ENCODE results near the gene JMY. TPM values are rescaled to one million over a fixed set of nuclear protein-coding genes. Genes with fewer than 3 reads are reported as not detected.

JMY gene
- total and polyA plus RNA-seq, 2 experiments from 2014 or later: 2.0 to 11.7 TPM

DNA sequence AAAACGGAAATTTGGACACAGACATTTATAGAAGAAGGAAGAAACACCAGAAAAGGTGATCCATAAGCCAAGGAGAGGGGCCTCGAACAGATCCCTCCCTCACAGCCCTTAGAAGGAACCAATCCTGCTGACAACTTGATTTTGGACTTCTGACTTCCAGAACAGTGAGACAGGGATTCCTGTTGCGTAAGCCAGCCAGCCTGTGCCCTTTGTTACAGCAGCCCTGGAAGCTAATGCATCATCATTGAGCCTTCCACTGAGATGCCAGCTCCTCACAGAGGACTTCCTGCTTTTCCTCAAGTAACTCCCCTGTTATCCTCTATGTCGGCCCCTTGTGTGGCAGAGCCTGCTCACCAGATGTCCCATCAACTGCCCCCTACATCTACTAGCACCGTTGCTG is 94.1 kb downstream of the JMY start:
- no peaks in the 10 kb centered on the region for H4K20me1 ChIP-seq (ENCODE audit: insufficient read depth, poor library complexity, severe bottlenecking)
- no peaks in the 10 kb centered on the region for H3K4me1 ChIP-seq (ENCODE audit: insufficient read depth)
- no peaks in the 10 kb centered on the region for H3K79me2 ChIP-seq
- 81% methylated on average over 5 of the region's 5 CpGs for WGBS (ENCODE audit: low lambda C conversion rate, missing lambda C conversion rate)
- no peak overlapping the region for H3K27ac ChIP-seq
- TF ChIP-seq EZH2phosphoT487 (IDR thresholded peaks at IDR 0.05; ENCODE audit: low read depth, severe bottlenecking, unreplicated experiment) (no peak), EZH2 (IDR thresholded peaks at IDR 0.05; ENCODE audit: borderline replicate concordance) (no peak)
- TF ChIP-seq, protein P1, sequence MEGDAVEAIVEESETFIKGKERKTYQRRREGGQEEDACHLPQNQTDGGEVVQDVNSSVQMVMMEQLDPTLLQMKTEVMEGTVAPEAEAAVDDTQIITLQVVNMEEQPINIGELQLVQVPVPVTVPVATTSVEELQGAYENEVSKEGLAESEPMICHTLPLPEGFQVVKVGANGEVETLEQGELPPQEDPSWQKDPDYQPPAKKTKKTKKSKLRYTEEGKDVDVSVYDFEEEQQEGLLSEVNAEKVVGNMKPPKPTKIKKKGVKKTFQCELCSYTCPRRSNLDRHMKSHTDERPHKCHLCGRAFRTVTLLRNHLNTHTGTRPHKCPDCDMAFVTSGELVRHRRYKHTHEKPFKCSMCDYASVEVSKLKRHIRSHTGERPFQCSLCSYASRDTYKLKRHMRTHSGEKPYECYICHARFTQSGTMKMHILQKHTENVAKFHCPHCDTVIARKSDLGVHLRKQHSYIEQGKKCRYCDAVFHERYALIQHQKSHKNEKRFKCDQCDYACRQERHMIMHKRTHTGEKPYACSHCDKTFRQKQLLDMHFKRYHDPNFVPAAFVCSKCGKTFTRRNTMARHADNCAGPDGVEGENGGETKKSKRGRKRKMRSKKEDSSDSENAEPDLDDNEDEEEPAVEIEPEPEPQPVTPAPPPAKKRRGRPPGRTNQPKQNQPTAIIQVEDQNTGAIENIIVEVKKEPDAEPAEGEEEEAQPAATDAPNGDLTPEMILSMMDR (IDR thresholded peaks at IDR 0.05; ENCODE audit: poor library complexity): no peak
- H3K36me3 ChIP-seq (replicated peaks; ENCODE audit: insufficient read depth, low read depth): no peaks in the 10 kb centered on the region
- H3K4me2 ChIP-seq: no peak overlapping the region
- H3K9me3 ChIP-seq (ENCODE audit: low read depth): no peaks in the 10 kb centered on the region
- no peak for DNase-seq (ENCODE audit: low spot score)
- H3K9me2 ChIP-seq (replicated peaks; ENCODE audit: insufficient read depth): no peaks in the 10 kb centered on the region
- H3K27me3 ChIP-seq: no peaks in the 10 kb centered on the region
- H3K4me3 ChIP-seq: no peak overlapping the region
- H2AFZ ChIP-seq: no peak overlapping the region

DNA sequence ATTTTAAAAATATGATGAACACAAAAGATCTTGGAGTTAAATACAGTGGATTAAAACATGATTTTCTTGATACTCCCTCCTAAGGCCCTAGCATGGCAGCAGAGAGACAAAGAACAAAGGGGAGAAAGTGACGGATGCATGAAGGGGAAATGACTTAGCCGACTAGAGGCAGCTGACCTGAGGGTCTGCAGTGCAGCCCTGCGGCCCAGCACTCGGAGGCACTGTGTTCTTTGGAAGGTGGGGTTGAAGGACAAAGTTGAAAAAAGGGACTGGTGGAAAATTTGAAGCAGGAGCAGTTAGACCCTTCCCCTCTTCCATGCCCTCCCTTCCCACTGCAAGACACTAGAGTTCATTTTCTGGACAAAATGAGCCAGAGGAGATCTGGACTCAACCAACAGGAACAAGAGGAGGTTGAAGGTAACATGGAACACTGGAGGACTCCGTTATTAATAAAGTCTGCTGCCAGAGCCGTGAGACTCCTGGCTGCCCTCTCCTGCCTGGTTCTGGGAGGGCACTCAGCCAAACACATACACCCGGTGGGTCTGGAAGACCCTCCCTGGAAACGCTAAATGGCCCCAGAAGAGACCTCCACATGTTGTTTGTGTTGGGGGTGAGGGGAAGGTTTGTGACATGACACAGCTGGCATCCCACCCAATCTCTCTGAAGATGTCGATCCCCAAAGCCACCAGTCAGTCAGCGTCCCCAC is 98.1 kb downstream of the JMY start:
- no peaks in the 10 kb centered on the region for H3K79me2 ChIP-seq
- no peaks in the 10 kb centered on the region for H3K4me1 ChIP-seq (ENCODE audit: insufficient read depth)
- no peak for DNase-seq (ENCODE audit: low spot score)
- no peaks in the 10 kb centered on the region for H4K20me1 ChIP-seq (ENCODE audit: insufficient read depth, poor library complexity, severe bottlenecking)
- no peak overlapping the region for H3K27ac ChIP-seq
- H3K4me3 ChIP-seq: no peak overlapping the region
- no peak overlapping the region for H2AFZ ChIP-seq
- no peaks in the 10 kb centered on the region for H3K27me3 ChIP-seq
- TF ChIP-seq EZH2 (IDR thresholded peaks at IDR 0.05; ENCODE audit: borderline replicate concordance) (no peak), EZH2phosphoT487 (IDR thresholded peaks at IDR 0.05; ENCODE audit: low read depth, severe bottlenecking, unreplicated experiment) (no peak)
- TF ChIP-seq, protein P1 (IDR thresholded peaks at IDR 0.05; ENCODE audit: poor library complexity): no peak
- H3K9me2 ChIP-seq (replicated peaks; ENCODE audit: insufficient read depth): no peaks in the 10 kb centered on the region
- no peaks in the 10 kb centered on the region for H3K9me3 ChIP-seq (ENCODE audit: low read depth)
- WGBS (ENCODE audit: low lambda C conversion rate, missing lambda C conversion rate): 84% methylated on average over 10 of the region's 10 CpGs
- no peak overlapping the region for H3K4me2 ChIP-seq
- no peaks in the 10 kb centered on the region for H3K36me3 ChIP-seq (replicated peaks; ENCODE audit: insufficient read depth, low read depth)

DNA sequence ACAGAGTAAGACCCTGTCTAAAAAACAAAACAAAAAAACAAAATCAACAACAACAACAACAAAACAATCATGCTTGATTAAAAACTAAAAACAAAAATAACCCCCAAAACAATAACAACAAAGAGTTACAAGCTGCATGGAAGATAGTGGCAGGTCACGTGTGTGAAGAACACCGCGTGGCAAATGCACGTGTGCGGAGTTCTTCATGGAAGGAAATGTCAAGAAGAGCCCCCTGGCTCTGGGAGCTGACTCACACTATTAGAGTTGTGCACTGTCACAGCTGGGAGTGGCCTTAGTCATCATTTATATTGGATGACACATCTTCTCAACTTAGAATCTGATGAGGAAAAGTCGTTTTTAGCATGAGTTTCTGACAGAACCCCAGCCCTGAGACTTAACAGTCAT is 110.5 kb downstream of the JMY start:
- no peaks in the 10 kb centered on the region for H4K20me1 ChIP-seq (ENCODE audit: insufficient read depth, poor library complexity, severe bottlenecking)
- H3K9me2 ChIP-seq (replicated peaks; ENCODE audit: insufficient read depth): no peaks in the 10 kb centered on the region
- no peak overlapping the region for H3K4me2 ChIP-seq
- no peaks in the 10 kb centered on the region for H3K79me2 ChIP-seq
- H3K27me3 ChIP-seq: no peaks in the 10 kb centered on the region
- H3K9me3 ChIP-seq (ENCODE audit: low read depth): no peaks in the 10 kb centered on the region
- H3K27ac ChIP-seq: no peak overlapping the region
- no peaks in the 10 kb centered on the region for H3K36me3 ChIP-seq (replicated peaks; ENCODE audit: insufficient read depth, low read depth)
- H3K4me3 ChIP-seq: no peak overlapping the region
- no peak overlapping the region for H2AFZ ChIP-seq
- TF ChIP-seq EZH2phosphoT487 (IDR thresholded peaks at IDR 0.05; ENCODE audit: low read depth, severe bottlenecking, unreplicated experiment): no peak
- TF ChIP-seq EZH2 (IDR thresholded peaks at IDR 0.05; ENCODE audit: borderline replicate concordance): no peak
- TF ChIP-seq, protein P1 (IDR thresholded peaks at IDR 0.05; ENCODE audit: poor library complexity): no peak
- no peak for DNase-seq (ENCODE audit: low spot score)
- no peaks in the 10 kb centered on the region for H3K4me1 ChIP-seq (ENCODE audit: insufficient read depth)
- WGBS (ENCODE audit: low lambda C conversion rate, missing lambda C conversion rate): 86% methylated on average over 6 of the region's 6 CpGs
